Measurements from ENCODE around the gene TPCN1. TPM values are rescaled to one million over a fixed set of nuclear protein-coding genes. Genes with fewer than 3 reads are reported as not detected.

The TPCN1 gene
- total RNA-seq, 3 donors from 2014 or later (not counting 1 experiment from before 2014, with no cell fraction given), result 7.2 to 21.4 (median 10.7) TPM

DNA sequence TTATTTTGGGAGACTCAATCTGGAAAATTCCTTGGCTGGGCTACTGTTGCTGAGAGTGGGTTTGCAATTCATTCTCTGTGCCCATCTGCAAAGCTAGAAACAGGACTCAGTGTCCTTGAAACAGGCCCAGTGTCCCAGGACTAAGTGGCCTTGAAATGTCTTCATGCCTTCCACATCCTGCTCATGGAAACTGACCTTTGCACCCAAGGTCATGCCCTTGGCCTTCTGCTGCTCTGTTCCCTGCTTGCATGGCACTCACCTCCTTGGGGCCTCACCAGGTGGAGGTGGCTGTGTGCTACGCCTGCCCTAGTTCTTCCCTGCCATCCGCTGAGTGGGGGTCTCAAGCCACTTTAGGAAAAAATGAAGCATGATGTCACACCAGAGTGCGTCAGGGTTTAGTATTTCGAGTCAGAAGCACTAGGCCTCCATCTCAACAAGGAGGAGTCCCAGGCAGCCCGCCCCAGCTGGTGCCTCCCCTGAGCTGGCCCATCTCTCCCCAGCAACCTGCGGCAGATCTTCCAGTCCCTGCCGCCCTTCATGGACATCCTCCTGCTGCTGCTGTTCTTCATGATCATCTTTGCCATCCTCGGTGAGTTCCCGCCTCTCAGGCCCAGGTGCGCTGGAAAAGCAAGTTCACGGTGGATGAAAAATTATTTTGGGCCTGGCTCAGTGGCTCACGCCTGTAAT lies 48.1 kb downstream of the TPCN1 start:
- intact Hi-C loops (cut with micrococcal nuclease), result no loop called here
- Histone ChIP-seq H3K4me1 (ENCODE audit: control insufficient read depth, insufficient read depth, low read length) (no peaks in the 10 kb centered on the region), H3K27me3 (ENCODE audit: control insufficient read depth, insufficient read depth, low read length) (no peaks in the 10 kb centered on the region), H3K4me3 (ENCODE audit: low read length) (no peak overlapping the region), H3K9me3 (ENCODE audit: control insufficient read depth, insufficient read depth, low read length) (no peaks in the 10 kb centered on the region), H3K36me3 (ENCODE audit: control insufficient read depth, insufficient read depth, low read length) (no peaks in the 10 kb centered on the region), H3K27ac (ENCODE audit: low read length) (no peak overlapping the region)
- no peaks in the 10 kb centered on the region for H3K9me3 Mint-ChIP-seq
- DNase-seq (no peak), ATAC-seq (no peak)
- H3K4me1 Mint-ChIP-seq, result no peaks in the 10 kb centered on the region
- no peak overlapping the region for H3K27ac Mint-ChIP-seq
- H3K36me3 Mint-ChIP-seq, result no peaks in the 10 kb centered on the region
- TF ChIP-seq, protein P1, sequence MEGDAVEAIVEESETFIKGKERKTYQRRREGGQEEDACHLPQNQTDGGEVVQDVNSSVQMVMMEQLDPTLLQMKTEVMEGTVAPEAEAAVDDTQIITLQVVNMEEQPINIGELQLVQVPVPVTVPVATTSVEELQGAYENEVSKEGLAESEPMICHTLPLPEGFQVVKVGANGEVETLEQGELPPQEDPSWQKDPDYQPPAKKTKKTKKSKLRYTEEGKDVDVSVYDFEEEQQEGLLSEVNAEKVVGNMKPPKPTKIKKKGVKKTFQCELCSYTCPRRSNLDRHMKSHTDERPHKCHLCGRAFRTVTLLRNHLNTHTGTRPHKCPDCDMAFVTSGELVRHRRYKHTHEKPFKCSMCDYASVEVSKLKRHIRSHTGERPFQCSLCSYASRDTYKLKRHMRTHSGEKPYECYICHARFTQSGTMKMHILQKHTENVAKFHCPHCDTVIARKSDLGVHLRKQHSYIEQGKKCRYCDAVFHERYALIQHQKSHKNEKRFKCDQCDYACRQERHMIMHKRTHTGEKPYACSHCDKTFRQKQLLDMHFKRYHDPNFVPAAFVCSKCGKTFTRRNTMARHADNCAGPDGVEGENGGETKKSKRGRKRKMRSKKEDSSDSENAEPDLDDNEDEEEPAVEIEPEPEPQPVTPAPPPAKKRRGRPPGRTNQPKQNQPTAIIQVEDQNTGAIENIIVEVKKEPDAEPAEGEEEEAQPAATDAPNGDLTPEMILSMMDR (IDR thresholded peaks at IDR 0.05), result no peak
- H3K27me3 Mint-ChIP-seq (ENCODE audit: low read depth in 2 of 2), result no peaks in the 10 kb centered on the region
- WGBS (ENCODE audit: insufficient coverage), result 94% methylated on average over 12 of the region's 12 CpGs
- no peak overlapping the region for H3K4me3 Mint-ChIP-seq

DNA sequence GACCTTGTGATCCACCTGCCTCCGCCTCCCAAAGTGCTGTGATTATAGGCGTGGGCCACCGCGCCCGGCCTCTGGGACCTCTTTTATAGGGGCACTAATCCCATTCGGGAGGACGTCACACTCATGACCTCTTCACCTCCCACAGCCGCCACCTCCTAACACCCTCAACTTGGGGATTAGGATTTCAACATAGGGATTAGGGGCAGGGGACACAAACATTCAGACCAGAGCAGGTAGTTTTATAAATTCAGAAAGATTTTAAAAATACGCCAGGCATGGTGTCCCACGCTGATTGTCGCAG lies 49.4 kb downstream of the TPCN1 start:
- intact Hi-C loops (cut with micrococcal nuclease), result no loop called here
- H3K36me3 Mint-ChIP-seq, result no peaks in the 10 kb centered on the region
- 98% methylated on average over 8 of the region's 11 CpGs for WGBS (ENCODE audit: insufficient coverage)
- ATAC-seq (no peak), DNase-seq (no peak)
- Histone ChIP-seq H3K27ac (ENCODE audit: low read length) (no peak overlapping the region), H3K36me3 (ENCODE audit: control insufficient read depth, insufficient read depth, low read length) (no peaks in the 10 kb centered on the region), H3K4me1 (ENCODE audit: control insufficient read depth, insufficient read depth, low read length) (no peaks in the 10 kb centered on the region), H3K27me3 (ENCODE audit: control insufficient read depth, insufficient read depth, low read length) (no peaks in the 10 kb centered on the region), H3K9me3 (ENCODE audit: control insufficient read depth, insufficient read depth, low read length) (no peaks in the 10 kb centered on the region), H3K4me3 (ENCODE audit: low read length) (no peak overlapping the region)
- no peak overlapping the region for H3K4me3 Mint-ChIP-seq
- no peak overlapping the region for H3K27ac Mint-ChIP-seq
- no peaks in the 10 kb centered on the region for H3K27me3 Mint-ChIP-seq (ENCODE audit: low read depth in 2 of 2)
- TF ChIP-seq, protein P1 (IDR thresholded peaks at IDR 0.05), result no peak
- H3K4me1 Mint-ChIP-seq, result no peaks in the 10 kb centered on the region
- H3K9me3 Mint-ChIP-seq, result no peaks in the 10 kb centered on the region

DNA sequence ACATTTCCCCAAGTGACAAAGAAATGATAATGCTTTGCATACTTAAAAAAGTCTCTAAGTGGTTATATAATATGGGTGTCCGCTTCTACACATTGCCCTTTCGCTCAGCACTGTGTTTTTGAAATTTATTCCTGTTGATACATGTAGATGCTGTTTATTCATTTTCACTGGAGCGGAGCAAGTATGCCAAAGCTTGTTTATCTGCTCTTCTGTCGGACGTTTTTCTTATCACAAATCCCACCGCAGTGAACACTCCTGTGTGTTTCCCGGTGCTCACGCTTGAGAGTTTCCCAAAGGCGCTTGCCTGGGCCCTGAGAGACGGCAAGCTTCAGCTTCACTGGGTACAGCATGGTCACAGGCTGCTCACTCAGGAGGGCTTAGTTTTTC lies 50.2 kb downstream of the TPCN1 start:
- Mint-ChIP-seq H3K4me3 (no peak overlapping the region), H3K36me3 (no peaks in the 10 kb centered on the region), H3K4me1 (no peaks in the 10 kb centered on the region), H3K27me3 (ENCODE audit: low read depth in 2 of 2) (no peaks in the 10 kb centered on the region), H3K27ac (no peak overlapping the region), H3K9me3 (no peaks in the 10 kb centered on the region)
- no peak overlapping the region for H3K4me3 ChIP-seq (ENCODE audit: low read length)
- H3K9me3 ChIP-seq (ENCODE audit: control insufficient read depth, insufficient read depth, low read length), result no peaks in the 10 kb centered on the region
- H3K4me1 ChIP-seq (ENCODE audit: control insufficient read depth, insufficient read depth, low read length), result no peaks in the 10 kb centered on the region
- intact Hi-C loops (cut with micrococcal nuclease), result no loop called here
- TF ChIP-seq, protein P1 (IDR thresholded peaks at IDR 0.05), result no peak
- ATAC-seq (no peak), DNase-seq (no peak)
- no peaks in the 10 kb centered on the region for H3K27me3 ChIP-seq (ENCODE audit: control insufficient read depth, insufficient read depth, low read length)
- no peaks in the 10 kb centered on the region for H3K36me3 ChIP-seq (ENCODE audit: control insufficient read depth, insufficient read depth, low read length)
- 97% methylated on average over 10 of the region's 10 CpGs for WGBS (ENCODE audit: insufficient coverage)
- H3K27ac ChIP-seq (ENCODE audit: low read length), result no peak overlapping the region

Measured in natural killer cell (primary cell).